SK-N-SH (cell line): ENCODE measurements around the gene TNFRSF4. TPM values are rescaled to one million over a fixed set of nuclear protein-coding genes. Genes with fewer than 3 reads are reported as not detected.

Source experiments
- CTCF ChIA-PET: fragments of 300-600, 350-600 bp; formaldehyde crosslinking; extraction: SDS; loops from one replicate; lab custom pipeline; 2021; lab: Yijun Ruan, JAX
- POLR2A ChIA-PET: fragments of 350-600 bp; sonication (Branson Sonifier 250); formaldehyde crosslinking; extraction: SDS; loops from one replicate; lab custom pipeline; 2020; ENCODE audit warnings: antibody characterized with exemption, inconsistent platforms; lab: Yijun Ruan, JAX
- DNase-seq: peaks from one replicate; pipeline ENCODE4 v3.0.0; 2012
- H2AFZ ChIP-seq: fragments of 200-600 bp; sonication (generic); 2 replicates; pipeline ENCODE4 v1.8.1; 2016; ENCODE audit warnings: antibody characterized with exemption, mild to moderate bottlenecking, low read depth
- H3F3A ChIP-seq: fragments of 200-600 bp; sonication (generic); replicated peaks from 2 replicates; pipeline ENCODE3; 2016; ENCODE audit warnings: antibody characterized with exemption, mild to moderate bottlenecking; ENCODE audit not compliant: insufficient read depth
- H3K27ac ChIP-seq, 2 experiments: fragments of 200-500 bp in 1 of 2; fragments of 200-600 bp in 1 of 2; sonication (Bioruptor generic) in 1 of 2; sonication (generic), shearing (Covaris generic) in 1 of 2; 2 replicates each; pipeline versions ENCODE4 v1.5.1 to v1.6.1; 2014 to 2016; ENCODE audit warnings: low read depth in 2 of 2, inconsistent platforms in 1 of 2, low read length in 1 of 2, mild to moderate bottlenecking in 1 of 2, mixed read lengths in 1 of 2
- H3K27me3 ChIP-seq: fragments of 200-600 bp; sonication (generic), shearing (Covaris generic); 2 replicates; pipeline ENCODE4 v1.6.1; 2016; ENCODE audit warnings: mixed run types; ENCODE audit not compliant: insufficient read depth
- H3K36me3 ChIP-seq, 2 experiments: fragments of 200-500 bp in 1 of 2; fragments of 200-600 bp in 1 of 2; sonication (Bioruptor generic) in 1 of 2; sonication (generic) in 1 of 2; replicated peaks in 1 of 2; 2 replicates each; pipeline versions ENCODE3 to v1.5.1; 2014 to 2016; ENCODE audit warnings: low read length in 1 of 2, mild to moderate bottlenecking in 1 of 2; ENCODE audit not compliant: insufficient read depth in 2 of 2, control insufficient read depth in 1 of 2
- H3K4me1 ChIP-seq, 2 experiments: fragments of 200-500 bp in 1 of 2; fragments of 200-600 bp in 1 of 2; sonication (Bioruptor generic) in 1 of 2; sonication (generic), shearing (Covaris generic) in 1 of 2; 2 replicates each; pipeline versions ENCODE4 v1.5.1 to v1.6.1; 2014 to 2016; ENCODE audit warnings: low read depth in 1 of 2, low read length in 1 of 2, mixed run types in 1 of 2; ENCODE audit not compliant: insufficient read depth in 2 of 2, control insufficient read depth in 1 of 2
- H3K4me2 ChIP-seq: fragments of 200-600 bp; sonication (generic), shearing (Covaris generic); 2 replicates; pipeline ENCODE4 v1.6.1; 2017; ENCODE audit warnings: mixed run types
- H3K4me3 ChIP-seq, 2 experiments: fragments of 200-500 bp in 1 of 2; fragments of 200-600 bp in 1 of 2; sonication (Bioruptor generic) in 1 of 2; sonication (generic), shearing (Covaris generic) in 1 of 2; 2 replicates each; pipeline versions ENCODE4 v1.5.1 to v1.8.1; 2014 to 2016; ENCODE audit warnings: low read depth in 2 of 2, inconsistent platforms in 1 of 2, low read length in 1 of 2, mild to moderate bottlenecking in 1 of 2, mixed read lengths in 1 of 2, moderate library complexity in 1 of 2
- H3K79me2 ChIP-seq: fragments of 200-600 bp; sonication (generic); 2 replicates; pipeline ENCODE4 v1.8.1; 2017; ENCODE audit warnings: mild to moderate bottlenecking; ENCODE audit not compliant: insufficient read depth
- H3K9ac ChIP-seq: fragments of 200-600 bp; sonication (generic); 2 replicates; pipeline ENCODE4 v1.6.1; 2017; ENCODE audit warnings: mixed run types
- H3K9me2 ChIP-seq: fragments of 200-600 bp; sonication (generic); 2 replicates; pipeline ENCODE4 v1.6.1; 2017; ENCODE audit warnings: mixed run types
- H3K9me3 ChIP-seq: fragments of 200-600 bp; sonication (generic); 2 replicates; pipeline ENCODE4 v1.6.1; 2017; ENCODE audit warnings: mixed run types, mild to moderate bottlenecking, moderate library complexity
- H4K20me1 ChIP-seq: fragments of 200-600 bp; sonication (generic); 2 replicates; pipeline ENCODE4 v1.6.1; 2017; ENCODE audit warnings: mild to moderate bottlenecking, mixed run types; ENCODE audit not compliant: insufficient read depth
- FOXJ3 ChIP-seq: sonication (generic); formaldehyde crosslinking; IDR thresholded peaks from 2 replicates; pipeline ENCODE4 v1.5.1; 2020; ENCODE audit warnings: mild to moderate bottlenecking, missing genetic modification reagents
- FOXM1 ChIP-seq: IDR thresholded peaks from 2 replicates; pipeline ENCODE4 v1.4.0; 2012; ENCODE audit warnings: low read depth, mild to moderate bottlenecking
- GABPA ChIP-seq: IDR thresholded peaks from 2 replicates; pipeline ENCODE4 v1.4.0; 2012; ENCODE audit warnings: low read depth, mild to moderate bottlenecking
- JUND ChIP-seq: IDR thresholded peaks from 2 replicates; pipeline ENCODE4 v1.4.0; 2012
- MEF2A ChIP-seq: IDR thresholded peaks from 2 replicates; pipeline ENCODE4 v1.4.0; 2012; ENCODE audit warnings: low read depth, borderline replicate concordance
- MXI1 ChIP-seq: IDR thresholded peaks from 2 replicates; pipeline ENCODE4 v1.6.1; 2012; ENCODE audit warnings: mild to moderate bottlenecking, low read depth, low read length, improper control_type of control experiment
- RAD21 ChIP-seq: IDR thresholded peaks from 2 replicates; pipeline ENCODE4 v1.6.1; 2012; ENCODE audit warnings: mild to moderate bottlenecking, low read length
- RCOR1 ChIP-seq: fragments of 150-350 bp; IDR thresholded peaks from 2 replicates; pipeline ENCODE4 v1.6.1; 2017; ENCODE audit warnings: antibody characterized with exemption, low read length
- RFX5 ChIP-seq: IDR thresholded peaks from 2 replicates; pipeline ENCODE4 v1.6.1; 2012; ENCODE audit warnings: mild to moderate bottlenecking, improper control_type of control experiment, low read length
- RXRA ChIP-seq: IDR thresholded peaks from 2 replicates; pipeline ENCODE4 v1.4.0; 2012; ENCODE audit warnings: low read depth, mild to moderate bottlenecking, borderline replicate concordance
- SMC3 ChIP-seq: IDR thresholded peaks from 2 replicates; pipeline ENCODE4 v1.6.1; 2012; ENCODE audit warnings: low read depth, low read length, improper control_type of control experiment
- TCF12 ChIP-seq: IDR thresholded peaks from 2 replicates; pipeline ENCODE4 v1.4.0; 2012
- YY1 ChIP-seq: IDR thresholded peaks from 2 replicates; pipeline ENCODE4 v1.4.0; 2012; ENCODE audit warnings: low read depth, mild to moderate bottlenecking
- WGBS: methylation state at CpG from one replicate; pipeline ENCODE4 v1.1.6; 2017; ENCODE audit warnings: low lambda C conversion rate; 5-methylcytosine and 5-hydroxymethylcytosine counted together
- polyA plus RNA-seq, 3 experiments: library from polyadenylated mRNA; depleted of rRNA; stranded (reverse); fragments of >200 nt; gene quantifications; 2 replicates each; pipeline ENCODE4 v1.2.3, GENCODE V29; 2012
- TF ChIP-seq, protein P1 (sequence below): IDR thresholded peaks from 2 replicates; pipeline ENCODE4 v1.4.0; 2012; ENCODE audit warnings: low read depth, borderline replicate concordance

TNFRSF4 gene
- polyA plus RNA-seq, 1 of the 3 experiments (the other 2 are of a cell fraction) = not detected

DNA sequence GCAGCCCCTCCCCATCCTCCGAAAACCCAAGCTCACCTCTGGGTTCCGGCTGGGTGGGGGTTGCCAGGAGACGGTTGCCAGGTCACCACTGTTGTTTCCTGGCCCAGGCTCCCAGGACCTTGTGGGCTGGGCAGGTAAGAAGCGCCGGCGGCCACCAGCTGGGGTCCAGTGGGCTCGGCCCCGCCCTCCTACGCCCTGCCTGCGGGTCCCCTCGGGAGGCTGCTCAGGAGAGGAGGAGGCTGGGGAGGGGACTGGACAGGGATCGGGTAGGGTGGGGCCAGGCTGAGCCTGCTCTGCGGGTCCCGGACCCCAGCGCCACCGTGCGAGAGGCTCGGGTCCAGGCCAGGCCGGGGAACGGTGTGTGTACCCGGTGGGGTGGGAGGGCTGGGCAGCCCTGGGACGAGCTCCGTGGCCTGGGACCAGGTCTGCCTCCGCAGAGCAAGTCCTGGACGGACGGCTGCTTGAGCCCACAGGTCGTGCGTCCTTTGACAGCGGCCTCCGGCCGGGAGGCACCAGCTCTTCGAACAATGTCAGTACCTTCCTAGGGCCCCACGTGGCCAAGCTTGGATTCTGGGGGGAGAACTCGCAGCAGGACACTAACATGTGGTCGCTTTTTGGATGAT, 40.0 kb downstream of the TNFRSF4 start, which contains the start of gene TTLL10:
Gene TTLL10, plus strand, starts transcription at position 88 of the 623 bp plus-strand sequence. CDS start 5,336 bp downstream, outside the sequence.
- no peak within 1 kb of the TSS for H3K4me2 ChIP-seq
- no peak within 1 kb of the TSS for H3K4me3 ChIP-seq
- peak; percentile 49 for DNase-seq
- no peaks in the 10 kb centered on the region for H3K36me3 ChIP-seq
- H3K27ac ChIP-seq = no peak within 1 kb of the TSS
- POLR2A ChIA-PET = no interaction called here
- CTCF ChIA-PET = interaction anchor here (1.5 to 1.8 kb wide), 3 partner anchors 15 to 52 kb away, joined by 3 to 7 read pairs (median 5); no protein-coding TSS in a partner anchor
- no peaks in the 10 kb centered on the region for H3F3A ChIP-seq
- no peaks in the 10 kb centered on the region for H3K27me3 ChIP-seq
- H3K4me1 ChIP-seq = no peaks in the 10 kb centered on the region
- no peak for TF ChIP-seq FOXJ3 (CRISPR knock-in tag)
- TF ChIP-seq JUND = no peak
- TF ChIP-seq, all 33 proteins: peak for 0
- Histone ChIP-seq H3K9ac (no peak within 1 kb of the TSS), H3K9me3 (no peaks in the 10 kb centered on the region), H3K79me2 (no peaks in the 10 kb centered on the region), H4K20me1 (no peaks in the 10 kb centered on the region), H2AFZ (no peak within 1 kb of the TSS), H3K9me2 (no peaks in the 10 kb centered on the region)
- WGBS = 18% methylated on average over 2 of the region's 35 CpGs

DNA sequence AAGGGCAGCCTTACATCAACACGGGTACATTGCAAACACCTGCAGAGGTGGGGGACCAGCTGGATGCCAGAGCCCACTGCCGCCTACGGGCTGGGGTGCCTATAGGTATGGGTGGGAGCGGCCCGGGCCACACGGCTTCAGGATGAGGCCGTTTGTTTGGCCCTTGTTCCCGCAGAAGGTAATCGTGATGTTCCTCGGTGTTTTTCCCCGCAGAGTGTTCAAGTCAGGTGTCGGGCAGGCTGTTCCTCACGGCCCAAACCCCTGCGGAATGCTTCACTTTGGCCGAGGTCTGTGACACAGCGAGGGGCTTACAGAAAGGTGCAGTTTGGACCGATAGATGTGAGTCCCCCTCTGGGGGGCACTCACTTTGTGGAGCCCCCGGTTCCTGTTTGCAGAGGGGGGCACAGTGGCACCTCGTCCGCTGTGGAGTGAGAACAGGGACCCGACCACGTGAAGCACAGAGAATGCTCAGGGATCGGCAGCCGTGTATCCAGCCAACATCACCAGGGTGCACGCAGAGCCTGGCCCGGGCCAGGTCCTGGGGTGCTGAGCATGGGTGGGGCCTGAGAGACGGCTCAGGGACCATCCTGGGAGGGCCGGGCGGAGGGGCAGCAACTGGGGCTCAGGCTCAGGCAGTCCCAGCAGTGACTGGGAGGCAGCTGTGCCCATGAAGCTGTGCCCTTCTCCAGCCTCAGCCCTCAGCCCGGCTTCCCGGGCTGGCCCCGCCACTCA, 40.7 kb downstream of the TNFRSF4 start:
- TF ChIP-seq FOXJ3 (CRISPR knock-in tag) = no peak
- TF ChIP-seq TCF12 = no peak
- TF ChIP-seq RCOR1 = no peak
- no peak for TF ChIP-seq RAD21
- no peak for TF ChIP-seq RXRA
- TF ChIP-seq, protein P1, sequence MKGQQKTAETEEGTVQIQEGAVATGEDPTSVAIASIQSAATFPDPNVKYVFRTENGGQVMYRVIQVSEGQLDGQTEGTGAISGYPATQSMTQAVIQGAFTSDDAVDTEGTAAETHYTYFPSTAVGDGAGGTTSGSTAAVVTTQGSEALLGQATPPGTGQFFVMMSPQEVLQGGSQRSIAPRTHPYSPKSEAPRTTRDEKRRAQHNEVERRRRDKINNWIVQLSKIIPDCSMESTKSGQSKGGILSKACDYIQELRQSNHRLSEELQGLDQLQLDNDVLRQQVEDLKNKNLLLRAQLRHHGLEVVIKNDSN = no peak
- no peak for TF ChIP-seq SMC3
- TF ChIP-seq MEF2A = no peak
- no peak for TF ChIP-seq GABPA
- TF ChIP-seq YY1 = no peak
- TF ChIP-seq JUND = no peak
- no peak for TF ChIP-seq MXI1
- TF ChIP-seq RFX5 = no peak
- no peak for TF ChIP-seq FOXM1
- H3K79me2 ChIP-seq = no peaks in the 10 kb centered on the region
- 79% methylated on average over 19 of the region's 32 CpGs for WGBS
- no peaks in the 10 kb centered on the region for H3K9me2 ChIP-seq
- H3K9ac ChIP-seq = no peak overlapping the region
- ChIA-PET CTCF (interaction anchor here (1.5 to 1.8 kb wide), 2 partner anchors 14 to 51 kb away, joined by 5 to 7 read pairs; no protein-coding TSS in a partner anchor), POLR2A (no interaction called here)
- H3K4me2 ChIP-seq = no peak overlapping the region
- H3K4me3 ChIP-seq = no peak overlapping the region
- no peak for DNase-seq
- H3K9me3 ChIP-seq = no peaks in the 10 kb centered on the region
- H3K27me3 ChIP-seq = no peaks in the 10 kb centered on the region
- H3K36me3 ChIP-seq = no peaks in the 10 kb centered on the region
- H3K27ac ChIP-seq = no peak overlapping the region
- H4K20me1 ChIP-seq = no peaks in the 10 kb centered on the region
- H2AFZ ChIP-seq = no peak overlapping the region
- H3K4me1 ChIP-seq = no peaks in the 10 kb centered on the region
- H3F3A ChIP-seq = no peaks in the 10 kb centered on the region
